ENCODE data around the gene PSMC1.

The PSMC1 gene

GRCh38 chr14:90291699-90292098, 35.3 kb downstream of the PSMC1 start:
- no peak for DNase-seq (ENCODE audit: extremely low spot score)
- CTCF ChIA-PET: interaction anchor here (1.3 kb wide), 1 partner anchor 10 kb away, joined by 4 read pairs; no protein-coding TSS in a partner anchor
- TF ChIP-seq FOXK2 (IDR thresholded peaks at IDR 0.05) (no peak), LEF1 (IDR thresholded peaks at IDR 0.05; ENCODE audit: borderline replicate concordance) (no peak), PKNOX1 (IDR thresholded peaks at IDR 0.05) (no peak), ARNT (IDR thresholded peaks at IDR 0.05) (no peak), HDGF (IDR thresholded peaks at IDR 0.05; ENCODE audit: borderline replicate concordance) (no peak), FOXA1 (IDR thresholded peaks at IDR 0.05) (no peak)
- POLR2A ChIA-PET: interaction anchor here (0.9 kb wide), 1 partner anchor 10 kb away, joined by 3 read pairs; no protein-coding TSS in a partner anchor

GRCh38 chr14:90293766-90294730, 37.7 kb downstream of the PSMC1 start:
- ChIA-PET CTCF (no interaction called here), POLR2A (no interaction called here)
- DNase-seq (ENCODE audit: extremely low spot score): no peak
- TF ChIP-seq ZNF384 (IDR thresholded peaks at IDR 0.05) (no peak), NFRKB (IDR thresholded peaks at IDR 0.05) (no peak), TARDBP (IDR thresholded peaks at IDR 0.05) (no peak), SUZ12 (IDR thresholded peaks at IDR 0.05) (no peak), L3MBTL2 (conservative IDR thresholded peaks at IDR 0.05) (no peak), ARNT (IDR thresholded peaks at IDR 0.05) (no peak), CTBP1 (IDR thresholded peaks at IDR 0.05; ENCODE audit: borderline replicate concordance) (no peak), HDGF (IDR thresholded peaks at IDR 0.05; ENCODE audit: borderline replicate concordance) (no peak), LEF1 (IDR thresholded peaks at IDR 0.05; ENCODE audit: borderline replicate concordance) (no peak), PKNOX1 (IDR thresholded peaks at IDR 0.05) (no peak), SP1 (IDR thresholded peaks at IDR 0.05) (no peak), FOXM1 (IDR thresholded peaks at IDR 0.05; ENCODE audit: borderline replicate concordance) (no peak)

GRCh38 chr14:90294872-90295271, 38.5 kb downstream of the PSMC1 start:
- CTCF ChIA-PET: no interaction called here
- DNase-seq (ENCODE audit: extremely low spot score): no peak
- POLR2A ChIA-PET: no interaction called here
- TF ChIP-seq FOXM1 (IDR thresholded peaks at IDR 0.05; ENCODE audit: borderline replicate concordance) (no peak), PKNOX1 (IDR thresholded peaks at IDR 0.05) (no peak), ELF4 (IDR thresholded peaks at IDR 0.05) (no peak), NFRKB (IDR thresholded peaks at IDR 0.05) (no peak), ARNT (IDR thresholded peaks at IDR 0.05) (no peak), CTBP1 (IDR thresholded peaks at IDR 0.05; ENCODE audit: borderline replicate concordance) (no peak), TARDBP (IDR thresholded peaks at IDR 0.05) (no peak), HDGF (IDR thresholded peaks at IDR 0.05; ENCODE audit: borderline replicate concordance) (no peak), SUZ12 (IDR thresholded peaks at IDR 0.05) (no peak), FOXA1 (IDR thresholded peaks at IDR 0.05) (no peak), SP1 (IDR thresholded peaks at IDR 0.05) (no peak), L3MBTL2 (conservative IDR thresholded peaks at IDR 0.05) (no peak), ZNF384 (IDR thresholded peaks at IDR 0.05) (no peak), LEF1 (IDR thresholded peaks at IDR 0.05; ENCODE audit: borderline replicate concordance) (no peak), FOXK2 (IDR thresholded peaks at IDR 0.05) (no peak), BHLHE40 (IDR thresholded peaks at IDR 0.05; ENCODE audit: borderline replicate concordance) (no peak)

GRCh38 chr14:90295870-90296516, 39.6 kb downstream of the PSMC1 start:
- CTCF ChIA-PET: no interaction called here
- POLR2A ChIA-PET: no interaction called here
- DNase-seq (ENCODE audit: extremely low spot score): no peak
- no peak for TF ChIP-seq FOXK2 (IDR thresholded peaks at IDR 0.05)
- no peak for TF ChIP-seq TARDBP (IDR thresholded peaks at IDR 0.05)
- no peak for TF ChIP-seq FOXM1 (IDR thresholded peaks at IDR 0.05; ENCODE audit: borderline replicate concordance)
- no peak for TF ChIP-seq HDGF (IDR thresholded peaks at IDR 0.05; ENCODE audit: borderline replicate concordance)
- TF ChIP-seq SP1 (IDR thresholded peaks at IDR 0.05): no peak
- TF ChIP-seq SUZ12 (IDR thresholded peaks at IDR 0.05): no peak
- no peak for TF ChIP-seq FOXA1 (IDR thresholded peaks at IDR 0.05)
- no peak for TF ChIP-seq BHLHE40 (IDR thresholded peaks at IDR 0.05; ENCODE audit: borderline replicate concordance)
- TF ChIP-seq ARNT (IDR thresholded peaks at IDR 0.05): no peak
- TF ChIP-seq L3MBTL2 (conservative IDR thresholded peaks at IDR 0.05): no peak
- TF ChIP-seq CTBP1 (IDR thresholded peaks at IDR 0.05; ENCODE audit: borderline replicate concordance): no peak
- TF ChIP-seq PKNOX1 (IDR thresholded peaks at IDR 0.05): no peak
- no peak for TF ChIP-seq ELF4 (IDR thresholded peaks at IDR 0.05)
- no peak for TF ChIP-seq NFRKB (IDR thresholded peaks at IDR 0.05)
- TF ChIP-seq LEF1 (IDR thresholded peaks at IDR 0.05; ENCODE audit: borderline replicate concordance): no peak
- no peak for TF ChIP-seq ZNF384 (IDR thresholded peaks at IDR 0.05)

- TF ChIP-seq NFRKB (IDR thresholded peaks at IDR 0.05): no peak
- TF ChIP-seq TARDBP (IDR thresholded peaks at IDR 0.05): no peak
- no peak for DNase-seq (ENCODE audit: extremely low spot score)
- POLR2A ChIA-PET: no interaction called here
- CTCF ChIA-PET: interaction anchor here (0.7 kb wide), 1 partner anchor 85 kb away, joined by 3 read pairs; no protein-coding TSS in a partner anchor
Observed at GRCh38 chr14:90296641-90297040, 40.3 kb downstream of the PSMC1 start.
